ENCODE measurements around the gene FHL2. TPM values are rescaled to one million over a fixed set of nuclear protein-coding genes. Genes with fewer than 3 reads are reported as not detected.
A peak's percentile ranks its signal among the peaks of the same experiment; 100 is the strongest.

Gene FHL2
- total RNA-seq, 1 donor from 2014 or later = 18.5 TPM

DNA sequence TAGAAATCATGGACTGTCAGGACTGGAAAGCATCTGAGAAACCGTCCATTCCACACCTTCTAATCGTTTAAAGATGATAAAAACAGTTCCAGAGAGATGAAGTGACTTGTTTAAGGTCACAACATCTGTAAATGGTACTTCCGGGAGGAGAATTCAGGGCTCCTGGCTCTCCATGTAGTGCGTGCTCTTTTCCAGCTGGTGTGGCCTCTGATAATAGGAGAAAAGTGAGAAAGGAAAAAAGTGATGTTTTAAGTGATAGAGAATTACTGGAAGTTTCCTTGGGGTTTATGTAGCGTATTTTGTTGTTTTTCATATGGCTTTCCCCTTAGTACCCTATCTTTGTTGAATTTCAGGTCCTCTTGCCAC is 60.8 kb downstream of the FHL2 start:
- H3K4me1 Mint-ChIP-seq (ENCODE audit: unreplicated experiment) = peaks cover 19% of the 10 kb centered on the region
- H3K9me3 Mint-ChIP-seq (ENCODE audit: unreplicated experiment) = no peaks in the 10 kb centered on the region
- H3K27ac Mint-ChIP-seq (ENCODE audit: unreplicated experiment) = peak overlapping the region; percentile 97
- DNase-seq (ENCODE audit: low spot score) = no peak
- H3K4me3 Mint-ChIP-seq (ENCODE audit: unreplicated experiment) = peak overlapping the region; percentile 100
- TF ChIP-seq, protein P1, sequence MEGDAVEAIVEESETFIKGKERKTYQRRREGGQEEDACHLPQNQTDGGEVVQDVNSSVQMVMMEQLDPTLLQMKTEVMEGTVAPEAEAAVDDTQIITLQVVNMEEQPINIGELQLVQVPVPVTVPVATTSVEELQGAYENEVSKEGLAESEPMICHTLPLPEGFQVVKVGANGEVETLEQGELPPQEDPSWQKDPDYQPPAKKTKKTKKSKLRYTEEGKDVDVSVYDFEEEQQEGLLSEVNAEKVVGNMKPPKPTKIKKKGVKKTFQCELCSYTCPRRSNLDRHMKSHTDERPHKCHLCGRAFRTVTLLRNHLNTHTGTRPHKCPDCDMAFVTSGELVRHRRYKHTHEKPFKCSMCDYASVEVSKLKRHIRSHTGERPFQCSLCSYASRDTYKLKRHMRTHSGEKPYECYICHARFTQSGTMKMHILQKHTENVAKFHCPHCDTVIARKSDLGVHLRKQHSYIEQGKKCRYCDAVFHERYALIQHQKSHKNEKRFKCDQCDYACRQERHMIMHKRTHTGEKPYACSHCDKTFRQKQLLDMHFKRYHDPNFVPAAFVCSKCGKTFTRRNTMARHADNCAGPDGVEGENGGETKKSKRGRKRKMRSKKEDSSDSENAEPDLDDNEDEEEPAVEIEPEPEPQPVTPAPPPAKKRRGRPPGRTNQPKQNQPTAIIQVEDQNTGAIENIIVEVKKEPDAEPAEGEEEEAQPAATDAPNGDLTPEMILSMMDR (IDR thresholded peaks at IDR 0.05; ENCODE audit: unreplicated experiment) = no peak
- peaks cover 7% of the 10 kb centered on the region for H3K27me3 Mint-ChIP-seq (ENCODE audit: unreplicated experiment)
- peaks cover 9% of the 10 kb centered on the region for H3K36me3 Mint-ChIP-seq (ENCODE audit: low read depth, unreplicated experiment)

DNA sequence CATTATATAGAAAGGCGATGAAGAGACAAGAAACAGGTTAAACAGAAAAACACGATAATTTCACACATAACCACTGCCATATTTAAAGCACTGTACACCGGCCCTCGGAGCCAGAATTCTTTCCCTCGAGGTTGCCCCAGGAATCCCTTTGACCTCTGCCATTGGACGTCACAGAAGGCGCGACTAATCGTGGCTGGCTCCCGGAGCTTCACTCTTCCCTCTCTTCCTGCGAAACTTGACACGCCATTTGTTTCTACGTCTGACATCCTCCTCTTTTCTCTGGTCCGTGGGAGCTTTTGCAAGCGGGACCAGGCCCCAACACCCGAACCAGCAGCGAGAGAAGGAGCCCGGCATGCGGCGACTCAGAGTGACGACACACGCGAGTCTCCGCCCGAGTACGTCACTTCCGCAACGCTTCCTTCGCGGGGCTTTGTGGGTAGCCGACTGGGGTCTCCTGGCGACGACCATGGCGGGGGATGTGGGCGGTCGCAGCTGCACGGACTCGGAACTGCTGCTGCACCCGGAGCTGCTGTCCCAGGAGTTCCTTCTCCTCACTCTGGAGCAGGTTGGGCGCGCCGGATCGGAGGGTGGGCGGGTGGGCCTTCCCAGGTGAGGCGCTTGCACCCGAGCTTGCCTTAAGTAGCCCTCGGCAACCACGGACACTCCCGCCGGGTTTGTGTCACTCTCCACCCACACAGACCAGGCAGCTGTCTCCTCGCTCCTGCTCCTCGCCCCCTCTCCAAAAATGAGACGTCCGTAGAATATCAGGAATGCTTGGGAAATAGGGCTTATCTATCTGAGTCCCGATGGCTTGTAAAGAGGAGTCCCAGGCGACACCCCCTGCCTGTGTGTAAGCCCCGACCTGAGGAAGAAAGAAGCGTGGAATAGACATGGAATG is 61.5 kb downstream of the FHL2 start, which contains the start of gene C2orf49:
Gene C2orf49 (plus strand): TSS at position 419 of the 898 bp plus-strand sequence. CDS start 48 bp downstream, at position 467.
- TF ChIP-seq, protein P1 (IDR thresholded peaks at IDR 0.05; ENCODE audit: unreplicated experiment) = no peak
- peaks cover 19% of the 10 kb centered on the region for H3K4me1 Mint-ChIP-seq (ENCODE audit: unreplicated experiment)

DNA sequence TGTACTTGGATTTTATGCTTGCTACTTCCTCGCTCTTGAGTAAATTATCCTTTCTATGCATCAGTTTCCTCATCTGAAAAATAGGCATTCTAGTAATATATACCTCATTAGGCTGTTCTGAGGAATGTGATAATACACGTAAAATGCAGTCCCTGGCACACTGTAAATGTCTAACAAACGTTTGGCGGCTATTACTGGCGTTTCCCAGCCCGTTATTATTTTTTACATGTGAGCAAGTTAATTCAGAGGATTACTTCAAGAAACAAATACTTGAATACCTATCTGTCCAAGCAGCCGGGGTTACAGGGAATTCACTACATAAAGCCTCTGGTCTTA is 62.1 kb downstream of the FHL2 start:
- Mint-ChIP-seq H3K4me1 (ENCODE audit: unreplicated experiment) (peaks cover 19% of the 10 kb centered on the region), H3K9me3 (ENCODE audit: unreplicated experiment) (no peaks in the 10 kb centered on the region), H3K36me3 (ENCODE audit: low read depth, unreplicated experiment) (peaks cover 8% of the 10 kb centered on the region), H3K27me3 (ENCODE audit: unreplicated experiment) (peaks cover 7% of the 10 kb centered on the region), H3K27ac (ENCODE audit: unreplicated experiment) (peak overlapping the region; percentile 100), H3K4me3 (ENCODE audit: unreplicated experiment) (peak overlapping the region; percentile 100)
- DNase-seq (ENCODE audit: low spot score) = no peak
- TF ChIP-seq, protein P1 (IDR thresholded peaks at IDR 0.05; ENCODE audit: unreplicated experiment) = no peak

More for the DNA sequence above, 61.5 kb downstream of the FHL2 start, which contains the start of gene C2orf49:
- peak; percentile 88 for DNase-seq (ENCODE audit: low spot score)
- Mint-ChIP-seq H3K36me3 (ENCODE audit: low read depth, unreplicated experiment) (peaks cover 9% of the 10 kb centered on the region), H3K4me3 (ENCODE audit: unreplicated experiment) (peak within 1 kb of the TSS; percentile 100), H3K27ac (ENCODE audit: unreplicated experiment) (peak within 1 kb of the TSS; percentile 100), H3K27me3 (ENCODE audit: unreplicated experiment) (peaks cover 7% of the 10 kb centered on the region), H3K9me3 (ENCODE audit: unreplicated experiment) (no peaks in the 10 kb centered on the region)

DNA sequence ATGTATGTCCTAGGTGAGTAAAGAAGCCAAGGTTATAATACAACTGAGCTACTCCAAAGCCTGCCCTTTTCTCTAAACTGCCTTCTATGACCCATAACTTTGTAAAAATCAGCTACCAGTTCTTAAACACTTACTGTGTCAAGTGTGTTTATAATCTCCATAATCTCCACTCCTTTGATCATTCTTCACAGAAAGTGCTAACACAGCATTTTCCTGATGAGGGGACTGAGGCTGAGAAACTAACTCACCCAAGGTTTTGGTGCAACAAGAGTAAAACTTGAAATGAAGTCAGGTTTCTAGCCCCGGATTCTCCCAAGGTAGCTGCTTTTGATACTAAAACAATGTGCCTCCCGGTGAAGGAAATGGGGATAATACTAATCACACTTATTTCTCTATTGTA is 63.4 kb downstream of the FHL2 start:
- H3K4me1 Mint-ChIP-seq (ENCODE audit: unreplicated experiment) = peaks cover 19% of the 10 kb centered on the region
- H3K27me3 Mint-ChIP-seq (ENCODE audit: unreplicated experiment) = peaks cover 7% of the 10 kb centered on the region
- no peak overlapping the region for H3K27ac Mint-ChIP-seq (ENCODE audit: unreplicated experiment)
- DNase-seq (ENCODE audit: low spot score) = no peak
- TF ChIP-seq, protein P1 (IDR thresholded peaks at IDR 0.05; ENCODE audit: unreplicated experiment) = no peak
- no peaks in the 10 kb centered on the region for H3K36me3 Mint-ChIP-seq (ENCODE audit: low read depth, unreplicated experiment)
- H3K9me3 Mint-ChIP-seq (ENCODE audit: unreplicated experiment) = no peaks in the 10 kb centered on the region
- no peak overlapping the region for H3K4me3 Mint-ChIP-seq (ENCODE audit: unreplicated experiment)

DNA sequence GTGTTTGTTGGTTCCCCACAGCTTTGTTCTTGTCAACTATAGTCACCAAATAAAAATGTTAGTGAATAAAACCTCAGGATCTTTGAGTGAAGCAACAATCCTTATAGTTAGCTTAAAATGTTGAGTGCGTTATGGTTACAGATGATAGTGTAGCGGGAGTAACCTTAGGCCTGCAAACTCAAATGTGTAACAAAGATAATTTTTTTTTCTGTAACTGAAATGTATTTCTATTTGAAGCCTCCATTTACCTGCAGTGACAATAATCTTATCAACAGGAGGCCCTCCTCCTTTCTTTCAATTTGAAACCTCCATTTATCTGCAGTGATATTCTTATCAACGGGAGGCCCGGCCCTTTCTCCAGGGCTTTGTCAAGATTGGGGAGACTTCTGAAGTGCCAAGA is 64.6 kb downstream of the FHL2 start:
- H3K27ac Mint-ChIP-seq (ENCODE audit: unreplicated experiment) = no peak overlapping the region
- H3K9me3 Mint-ChIP-seq (ENCODE audit: unreplicated experiment) = no peaks in the 10 kb centered on the region
- H3K27me3 Mint-ChIP-seq (ENCODE audit: unreplicated experiment) = peaks cover 8% of the 10 kb centered on the region
- H3K36me3 Mint-ChIP-seq (ENCODE audit: low read depth, unreplicated experiment) = no peaks in the 10 kb centered on the region
- peaks cover 19% of the 10 kb centered on the region for H3K4me1 Mint-ChIP-seq (ENCODE audit: unreplicated experiment)
- no peak overlapping the region for H3K4me3 Mint-ChIP-seq (ENCODE audit: unreplicated experiment)
- DNase-seq (ENCODE audit: low spot score) = no peak
- TF ChIP-seq, protein P1 (IDR thresholded peaks at IDR 0.05; ENCODE audit: unreplicated experiment) = no peak
